Common myeloid progenitor, CD34-positive (primary cell): ENCODE results near the gene CPLX3.

Experiments used
- CTCF ChIA-PET: fragments of 350-600 bp; sonication (Branson Sonifier 250); formaldehyde crosslinking; loops from one replicate; lab custom pipeline; 2021; ENCODE audit warnings: antibody characterized with exemption; lab: Charles Lee
- POLR2A ChIA-PET: fragments of 350-600 bp; sonication (Branson Sonifier 250); formaldehyde crosslinking; loops from one replicate; lab custom pipeline; 2021; ENCODE audit warnings: antibody characterized with exemption; lab: Charles Lee
- DNase-seq, 3 donors: peaks; one replicate each; pipeline versions ENCODE4 v3.0.0 to v3.0.0-alpha.2; 2013
- H3K27ac ChIP-seq, 2 experiments: 1 replicate in 1 of 2; 2 replicates in 1 of 2; pipeline ENCODE4 v1.7.0; 2013; ENCODE audit warnings: inconsistent platforms in 2 of 2, low read length in 2 of 2, mild to moderate bottlenecking in 2 of 2, low read depth in 1 of 2, moderate library complexity in 1 of 2; ENCODE audit not compliant: severe bottlenecking in 2 of 2, insufficient read depth in 1 of 2, poor library complexity in 1 of 2
- H3K27me3 ChIP-seq, 5 experiments: replicated peaks in 2 of 5; 1 replicate in 3 of 5; 2 replicates in 2 of 5; pipeline versions ENCODE4 v1.6.1 to v1.7.0; 2013; ENCODE audit warnings: low read length in 4 of 5, mild to moderate bottlenecking in 2 of 5, moderate library complexity in 2 of 5, inconsistent platforms in 1 of 5; ENCODE audit not compliant: insufficient read depth in 5 of 5, control insufficient read depth in 4 of 5
- H3K36me3 ChIP-seq, 4 experiments: 1 replicate in 2 of 4; 2 replicates in 2 of 4; pipeline versions ENCODE4 v1.6.1 to v1.7.0; 2013; ENCODE audit warnings: low read length in 3 of 4, control low read depth in 1 of 4, mild to moderate bottlenecking in 1 of 4; ENCODE audit not compliant: control insufficient read depth in 4 of 4, insufficient read depth in 4 of 4
- H3K4me1 ChIP-seq, 4 experiments: 1 replicate in 3 of 4; 2 replicates in 1 of 4; pipeline versions ENCODE4 v1.6.1 to v1.7.1; 2013; ENCODE audit warnings: low read length in 3 of 4, mild to moderate bottlenecking in 3 of 4, control low read depth in 1 of 4, inconsistent platforms in 1 of 4, moderate library complexity in 1 of 4; ENCODE audit not compliant: control insufficient read depth in 4 of 4, insufficient read depth in 4 of 4; ENCODE audit errors: control extremely low read depth in 1 of 4
- H3K4me3 ChIP-seq, 7 experiments: 1 replicate in 4 of 7; 2 replicates in 3 of 7; pipeline versions ENCODE4 v1.5.1 to v1.7.0; 2013; ENCODE audit warnings: mild to moderate bottlenecking in 7 of 7, low read length in 6 of 7, moderate library complexity in 6 of 7, inconsistent platforms in 2 of 7, low read depth in 2 of 7, control low read depth in 1 of 7; ENCODE audit not compliant: insufficient read depth in 4 of 7, control insufficient read depth in 1 of 7; ENCODE audit errors: extremely low read depth in 1 of 7
- H3K9me3 ChIP-seq, 5 experiments: 1 replicate in 4 of 5; 2 replicates in 1 of 5; pipeline versions ENCODE4 v1.6.1 to v1.7.1; 2013; ENCODE audit warnings: low read length in 4 of 5, mild to moderate bottlenecking in 2 of 5, inconsistent platforms in 1 of 5, low read depth in 1 of 5, moderate library complexity in 1 of 5; ENCODE audit not compliant: control insufficient read depth in 4 of 5, insufficient read depth in 2 of 5; ENCODE audit errors: control extremely low read depth in 1 of 5
- WGBS: methylation state at CpG from one replicate; pipeline ENCODE4 v1.1.5; 2013; ENCODE audit not compliant: insufficient coverage; 5-methylcytosine and 5-hydroxymethylcytosine counted together

The CPLX3 gene

GRCh38 chr15:74836846-74837245 is 10.4 kb downstream of the CPLX3 start:
- ChIA-PET POLR2A (interaction anchor here (0.7 kb wide), 1 partner anchor 837 kb away, joined by 3 read pairs; no protein-coding TSS in a partner anchor), CTCF (interaction anchor here (0.6 to 2.0 kb wide), 4 partner anchors 9 to 73 kb away, joined by 3 to 5 read pairs (median 4); no protein-coding TSS in a partner anchor)
- Histone ChIP-seq H3K27ac (no peak overlapping the region), H3K27me3 (no peaks in the 10 kb centered on the region), H3K36me3 (peaks cover 0 to 68% (median 40%) of the 10 kb centered on the region in 4 experiments), H3K4me1 (peaks cover 0 to 30% (median 17%) of the 10 kb centered on the region in 4 experiments), H3K9me3 (no peaks in the 10 kb centered on the region), H3K4me3 (no peak overlapping the region)
- DNase-seq = no peak
- WGBS = 96% methylated on average over 7 of the region's 7 CpGs

GRCh38 chr15:74837482-74838136 is 11.2 kb downstream of the CPLX3 start:
- POLR2A ChIA-PET = no interaction called here
- CTCF ChIA-PET = interaction anchor here (0.6 to 2.0 kb wide), 8 partner anchors 8 to 72 kb away, joined by 3 to 5 read pairs (median 4); no protein-coding TSS in a partner anchor
- Histone ChIP-seq H3K9me3 (no peaks in the 10 kb centered on the region), H3K27ac (no peak overlapping the region), H3K27me3 (no peaks in the 10 kb centered on the region), H3K4me1 (peaks cover 0 to 34% (median 23%) of the 10 kb centered on the region in 4 experiments), H3K36me3 (peaks cover 0 to 70% (median 40%) of the 10 kb centered on the region in 4 experiments), H3K4me3 (no peak overlapping the region)
- no peak for DNase-seq
- WGBS = 98% methylated on average over 13 of the region's 15 CpGs

GRCh38 chr15:74838137-74838516 is 11.7 kb downstream of the CPLX3 start:
- ChIA-PET CTCF (interaction anchor here (0.8 to 2.0 kb wide), 9 partner anchors 9 to 69 kb away, joined by 3 to 7 read pairs (median 4); no protein-coding TSS in a partner anchor), POLR2A (no interaction called here)
- H3K27me3 ChIP-seq = no peaks in the 10 kb centered on the region
- H3K4me1 ChIP-seq = peaks cover 0 to 29% (median 19%) of the 10 kb centered on the region in 4 experiments
- H3K4me3 ChIP-seq = no peak overlapping the region
- no peaks in the 10 kb centered on the region for H3K9me3 ChIP-seq
- H3K36me3 ChIP-seq = peaks cover 0 to 70% (median 40%) of the 10 kb centered on the region in 4 experiments
- H3K27ac ChIP-seq = no peak overlapping the region
- no peak for DNase-seq
- WGBS = 100% methylated on average over 4 of the region's 10 CpGs

GRCh38 chr15:74838746-74839525 is 12.5 kb downstream of the CPLX3 start:
- Histone ChIP-seq H3K4me1 (peaks cover 0 to 27% (median 19%) of the 10 kb centered on the region in 4 experiments), H3K9me3 (no peaks in the 10 kb centered on the region), H3K27me3 (no peaks in the 10 kb centered on the region), H3K36me3 (peaks cover 0 to 67% (median 40%) of the 10 kb centered on the region in 4 experiments), H3K27ac (no peak overlapping the region), H3K4me3 (no peak overlapping the region)
- ChIA-PET CTCF (interaction anchor here (0.8 to 10.8 kb wide), 7 partner anchors 9 to 70 kb away, joined by 3 to 130 read pairs (median 4); partner anchors contain the start of gene FAM219B), POLR2A (no interaction called here)
- no peak for DNase-seq
- 89% methylated on average over 10 of the region's 11 CpGs for WGBS

GRCh38 chr15:74839526-74840395 is 13.3 kb downstream of the CPLX3 start:
- DNase-seq = no peak
- CTCF ChIA-PET = interaction anchor here (1.4 to 10.8 kb wide), 5 partner anchors 14 to 71 kb away, joined by 3 to 130 read pairs (median 17); partner anchors contain the start of genes CPLX3 and FAM219B
- no peaks in the 10 kb centered on the region for H3K9me3 ChIP-seq
- WGBS = 95% methylated on average over 23 of the region's 31 CpGs
- H3K27me3 ChIP-seq = no peaks in the 10 kb centered on the region
- H3K4me3 ChIP-seq = no peak overlapping the region
- H3K36me3 ChIP-seq = peaks cover 0 to 74% (median 43%) of the 10 kb centered on the region in 4 experiments
- H3K4me1 ChIP-seq = peaks cover 0 to 32% (median 26%) of the 10 kb centered on the region in 4 experiments
- POLR2A ChIA-PET = interaction anchor here (0.6 kb wide), 1 partner anchor 19 kb away, joined by 3 read pairs; no protein-coding TSS in a partner anchor
- H3K27ac ChIP-seq = no peak overlapping the region
